Measurements from ENCODE around the gene TAP1. TPM values are rescaled to one million over a fixed set of nuclear protein-coding genes. Genes with fewer than 3 reads are reported as not detected.

TAP1 gene
- polyA plus RNA-seq, 1 experiment, result 80.4 TPM

GRCh38 chr6:32849126-32849525 is 4.4 kb downstream of the TAP1 start:
- POLR2A ChIA-PET, result no interaction called here
- no peak for TF ChIP-seq CTCF (IDR thresholded peaks at IDR 0.05; ENCODE audit: insufficient read depth, low read depth, low read length)
- CTCF ChIA-PET, result interaction anchor here (3.0 kb wide), 1 partner anchor 10 kb away, joined by 16 read pairs; the partner anchor contains the start of gene TAP2
- Histone ChIP-seq H3K4me3 (ENCODE audit: low read depth, low read length) (no peak overlapping the region), H3K27me3 (ENCODE audit: control insufficient read depth, insufficient read depth, low read length) (no peaks in the 10 kb centered on the region), H3K36me3 (ENCODE audit: control insufficient read depth, insufficient read depth, low read length) (peaks cover 27% of the 10 kb centered on the region)
- no peak for DNase-seq (ENCODE audit: low read depth)

GRCh38 chr6:32847795-32848194 is 5.7 kb downstream of the TAP1 start:
- ChIA-PET CTCF (interaction anchor here (0.7 kb wide), 1 partner anchor 9 kb away, joined by 6 read pairs; the partner anchor contains the start of gene TAP2), POLR2A (no interaction called here)
- no peak for DNase-seq (ENCODE audit: low read depth)
- Histone ChIP-seq H3K4me3 (ENCODE audit: low read depth, low read length) (no peak overlapping the region), H3K36me3 (ENCODE audit: control insufficient read depth, insufficient read depth, low read length) (peaks cover 27% of the 10 kb centered on the region), H3K27me3 (ENCODE audit: control insufficient read depth, insufficient read depth, low read length) (no peaks in the 10 kb centered on the region)
- no peak for TF ChIP-seq CTCF (IDR thresholded peaks at IDR 0.05; ENCODE audit: insufficient read depth, low read depth, low read length)

GRCh38 chr6:32847004-32847403 is 6.5 kb downstream of the TAP1 start:
- peaks cover 27% of the 10 kb centered on the region for H3K36me3 ChIP-seq (ENCODE audit: control insufficient read depth, insufficient read depth, low read length)
- no peak for TF ChIP-seq CTCF (IDR thresholded peaks at IDR 0.05; ENCODE audit: insufficient read depth, low read depth, low read length)
- DNase-seq (ENCODE audit: low read depth), result no peak
- no peaks in the 10 kb centered on the region for H3K27me3 ChIP-seq (ENCODE audit: control insufficient read depth, insufficient read depth, low read length)
- ChIA-PET CTCF (interaction anchor here (0.7 to 3.3 kb wide), 3 partner anchors 8 to 21 kb away, joined by 3 to 18 read pairs (median 6); partner anchors contain the start of gene TAP2), POLR2A (no interaction called here)
- H3K4me3 ChIP-seq (ENCODE audit: low read depth, low read length), result no peak overlapping the region

- no peak for TF ChIP-seq CTCF (IDR thresholded peaks at IDR 0.05; ENCODE audit: insufficient read depth, low read depth, low read length)
- ChIA-PET POLR2A (no interaction called here), CTCF (interaction anchor here (0.9 to 3.3 kb wide), 6 partner anchors 8 to 30 kb away, joined by 3 to 18 read pairs (median 6); partner anchors contain the start of genes PSMB9 and TAP1)
- DNase-seq (ENCODE audit: low read depth), result no peak
- Histone ChIP-seq H3K27me3 (ENCODE audit: control insufficient read depth, insufficient read depth, low read length) (no peaks in the 10 kb centered on the region), H3K36me3 (ENCODE audit: control insufficient read depth, insufficient read depth, low read length) (peaks cover 23% of the 10 kb centered on the region), H3K4me3 (ENCODE audit: low read depth, low read length) (no peak overlapping the region)
These were observed 8.1 kb downstream of the TAP1 start for GRCh38 chr6:32845384-32845884.

- H3K36me3 ChIP-seq (ENCODE audit: control insufficient read depth, insufficient read depth, low read length), result peaks cover 19% of the 10 kb centered on the region
- H3K4me3 ChIP-seq (ENCODE audit: low read depth, low read length), result peak overlapping the region; percentile 61
- CTCF ChIA-PET, result interaction anchor here (0.5 to 3.3 kb wide), 6 partner anchors 8 to 1656 kb away, joined by 3 to 18 read pairs (median 6); partner anchors contain the start of genes PSMB9 and TAP1
- no peak for TF ChIP-seq CTCF (IDR thresholded peaks at IDR 0.05; ENCODE audit: insufficient read depth, low read depth, low read length)
- POLR2A ChIA-PET, result no interaction called here
- no peak for DNase-seq (ENCODE audit: low read depth)
- H3K27me3 ChIP-seq (ENCODE audit: control insufficient read depth, insufficient read depth, low read length), result no peaks in the 10 kb centered on the region
These were observed 8.6 kb downstream of the TAP1 start for GRCh38 chr6:32844839-32845383.

All from BJ (cell line).